Caki2 (cell line): ENCODE results near the gene RPAIN. TPM values are rescaled to one million over a fixed set of nuclear protein-coding genes. Genes with fewer than 3 reads are reported as not detected.
A peak's percentile ranks its signal among the peaks of the same experiment; 100 is the strongest.
"Not testable (repeated sequence)": the region's sequence is repeated elsewhere in the genome, so short reads cannot be mapped to it uniquely, and the experiment has no call there.

ENCODE experiments used
- DNase-seq: peaks from one replicate; pipeline ENCODE4 v3.0.0-alpha.2; 2015; ENCODE audit warnings: low read depth
- in situ Hi-C: cut with HindIII; loops from 2 replicates; pipeline ENCODE4 v1.10.0; 2016; ENCODE audit warnings: low sequenced_read_pairs, low pct_unique_long_range_greater_than_20kb, mixed read lengths
- total RNA-seq: library from RNA; depleted of rRNA; stranded (reverse); fragments of >200 nt; shearing (Covaris generic); gene quantifications from 2 replicates; pipeline ENCODE4 v1.2.3, GENCODE V29; 2014; ENCODE audit warnings: low replicate concordance

RPAIN gene
- total RNA-seq, 1 experiment from 2014 or later = 21.8 TPM

DNA sequence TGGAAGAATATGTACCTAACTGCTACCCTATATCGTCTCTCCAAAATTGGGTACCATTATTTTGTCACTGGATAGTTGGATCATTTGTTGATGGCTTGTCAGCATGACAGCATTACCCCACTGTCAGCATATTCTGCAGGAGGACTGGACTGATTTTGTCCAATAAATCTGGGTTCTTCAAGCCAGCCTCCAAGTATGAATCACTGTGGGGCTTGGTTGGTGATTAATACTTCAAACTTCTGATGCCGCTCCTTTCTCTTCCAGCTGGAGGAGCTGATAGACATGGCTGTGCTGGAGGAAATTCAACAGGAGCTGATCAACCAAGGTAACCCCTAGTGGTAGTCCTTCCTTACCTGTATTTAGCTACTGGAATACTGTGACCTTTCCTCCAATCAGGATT lies 2.5 kb downstream of the RPAIN start:
- peak; percentile 44 for DNase-seq
- in situ Hi-C loops = no loop called here

DNA sequence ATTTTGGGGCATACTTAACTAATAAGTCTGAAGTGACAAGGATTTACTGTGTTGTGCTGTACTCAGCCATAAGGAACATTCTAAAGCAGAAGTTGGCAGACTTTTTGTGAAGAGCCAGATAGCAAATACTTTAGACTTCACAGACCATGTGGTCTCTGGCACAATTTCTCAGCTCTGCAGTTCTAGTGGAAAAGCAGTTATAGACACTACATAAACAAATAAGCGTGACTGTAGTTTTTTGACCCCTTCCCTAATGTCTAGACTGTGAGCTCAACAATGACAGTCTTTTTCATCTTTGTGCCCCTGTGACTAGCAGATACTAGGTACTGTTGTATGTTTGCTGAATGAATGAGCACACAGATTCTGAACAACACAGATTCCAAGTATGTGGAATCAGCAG lies 4.9 kb downstream of the RPAIN start:
- DNase-seq = no peak
- in situ Hi-C loops = no loop called here

DNA sequence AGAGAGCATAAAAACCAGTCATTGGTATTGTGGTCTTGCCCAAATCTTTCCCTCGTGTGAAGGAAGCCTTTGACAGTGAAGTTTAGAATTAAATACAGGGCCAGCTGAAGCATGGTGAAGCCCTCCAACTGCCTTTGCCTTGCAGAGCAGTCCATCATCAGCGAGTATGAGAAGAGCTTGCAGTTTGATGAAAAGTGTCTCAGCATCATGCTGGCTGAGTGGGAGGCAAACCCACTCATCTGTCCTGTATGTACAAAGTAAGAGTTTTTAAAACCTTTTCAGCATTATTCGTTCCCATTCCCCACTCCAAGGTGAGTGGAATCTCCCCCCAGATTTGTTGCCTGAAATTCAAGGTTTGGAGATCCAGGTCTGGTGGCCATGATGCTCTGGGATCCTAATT lies 5.8 kb downstream of the RPAIN start:
- no peak for DNase-seq
- in situ Hi-C loops = no loop called here

- no peak for DNase-seq
Measured at GRCh38 chr17:5429191-5429887, 9.4 kb downstream of the RPAIN start.

GRCh38 chr17:5430413-5430999 lies 10.5 kb downstream of the RPAIN start:
- in situ Hi-C loops = no loop called here
- no peak for DNase-seq

More at GRCh38 chr17:5429191-5429887, 9.4 kb downstream of the RPAIN start:
- in situ Hi-C loops = no loop called here

DNA sequence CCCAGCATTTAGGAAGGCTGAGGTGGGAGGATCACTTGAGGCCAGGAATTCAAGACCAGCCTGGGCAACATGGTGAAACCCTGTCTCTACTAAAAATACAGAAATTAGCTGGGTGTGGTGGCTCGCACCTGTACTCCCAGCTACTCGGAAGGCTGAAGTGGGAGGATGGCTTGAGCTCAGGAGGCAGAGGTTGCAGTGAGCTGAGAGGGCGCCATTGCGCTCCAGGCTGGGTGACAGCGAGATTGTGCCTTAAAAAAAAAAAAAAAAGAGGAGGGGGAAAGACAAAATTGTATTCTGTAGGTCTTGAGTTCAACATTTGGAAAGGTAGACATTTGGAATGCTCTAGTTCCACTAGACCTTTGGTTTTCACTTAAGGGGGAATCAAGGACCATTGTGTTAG lies 11.3 kb downstream of the RPAIN start:
- DNase-seq, in situ Hi-C loops: not testable (repeated sequence)

- DNase-seq = no peak
- in situ Hi-C loops = no loop called here
Measured at GRCh38 chr17:5431949-5432556, 12.1 kb downstream of the RPAIN start.

GRCh38 chr17:5434984-5435383 lies 15.0 kb downstream of the RPAIN start:
- DNase-seq = no peak
- in situ Hi-C loops = no loop called here

DNA sequence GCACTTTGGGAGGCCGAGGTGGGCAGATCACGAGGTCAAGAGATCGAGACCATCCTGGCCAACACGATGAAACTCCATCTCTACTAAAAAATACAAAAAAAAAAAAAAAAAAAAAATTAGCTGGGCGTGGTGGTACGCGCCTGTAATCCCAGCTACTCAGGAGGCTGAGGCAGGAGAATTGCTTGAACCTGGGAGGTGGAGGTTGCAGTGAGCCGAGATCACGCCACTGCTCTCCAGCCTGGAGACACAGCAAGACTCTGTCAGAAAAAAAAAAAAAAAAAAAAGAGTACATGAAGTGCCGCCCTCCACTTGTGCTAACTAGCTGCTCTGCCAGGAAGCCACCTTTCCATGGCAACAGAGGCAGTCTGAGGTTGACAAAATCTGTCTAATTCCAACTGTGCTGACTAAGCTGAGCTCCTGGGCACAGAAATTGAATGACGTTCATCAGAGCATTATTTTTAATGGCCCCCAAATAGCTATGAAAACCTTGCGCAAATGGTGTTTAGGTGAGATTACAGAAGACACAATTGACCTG lies 15.9 kb downstream of the RPAIN start:
- in situ Hi-C loops, DNase-seq: not testable (repeated sequence)

DNA sequence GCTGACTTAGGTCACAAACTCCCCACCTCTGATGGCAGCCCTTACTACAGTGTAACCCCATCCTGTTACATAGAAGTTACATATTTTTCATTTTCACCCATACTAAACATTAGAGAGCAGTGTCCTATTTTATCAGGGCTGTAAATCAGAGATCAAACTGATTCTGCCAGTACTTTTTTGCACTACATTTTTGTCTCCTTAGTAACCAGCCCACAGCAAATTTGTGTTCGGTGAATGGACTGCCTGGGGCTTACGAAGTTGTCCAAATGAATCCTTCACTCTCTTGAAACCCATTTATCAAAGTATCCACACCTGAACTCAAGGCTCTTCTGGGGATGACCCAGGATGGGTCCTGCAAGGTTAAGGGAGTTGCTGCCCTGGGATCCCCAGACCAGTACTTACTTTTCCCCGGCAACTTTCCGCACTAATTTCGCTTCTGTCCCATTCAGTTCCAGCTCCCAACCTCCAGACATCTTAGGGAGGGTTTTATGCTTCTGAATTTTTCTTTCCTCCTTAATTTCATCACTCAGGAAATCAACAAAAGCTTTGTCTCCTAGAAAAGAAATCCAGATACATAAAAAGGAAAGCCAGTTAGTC lies 17.8 kb downstream of the RPAIN start:
- in situ Hi-C loops = no loop called here
- no peak for DNase-seq

- in situ Hi-C loops = no loop called here
- DNase-seq = peak; percentile 80
Measured at GRCh38 chr17:5438716-5439445, 18.9 kb downstream of the RPAIN start, which contains the start of gene C1QBP. Gene C1QBP, minus strand, starts transcription at chr17:5439155. Its CDS starts 82 bp downstream, at chr17:5439073.

DNA sequence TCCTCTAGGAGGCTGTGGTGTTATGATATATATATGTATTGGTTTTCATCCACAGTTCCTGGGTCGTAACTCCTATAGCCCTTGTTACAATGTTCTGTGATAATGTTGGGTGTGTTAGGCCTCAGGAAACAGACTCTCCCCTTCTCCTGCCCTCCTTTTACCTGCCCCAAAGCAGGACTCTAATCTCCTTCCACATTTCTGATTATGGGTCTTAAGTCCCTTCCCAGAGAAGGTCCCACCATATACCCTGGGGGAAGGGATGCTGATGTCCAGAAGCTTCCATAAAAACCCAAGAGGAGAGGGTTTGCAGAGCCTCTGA lies 19.4 kb downstream of the RPAIN start:
- in situ Hi-C loops = no loop called here
- DNase-seq = no peak

DNA sequence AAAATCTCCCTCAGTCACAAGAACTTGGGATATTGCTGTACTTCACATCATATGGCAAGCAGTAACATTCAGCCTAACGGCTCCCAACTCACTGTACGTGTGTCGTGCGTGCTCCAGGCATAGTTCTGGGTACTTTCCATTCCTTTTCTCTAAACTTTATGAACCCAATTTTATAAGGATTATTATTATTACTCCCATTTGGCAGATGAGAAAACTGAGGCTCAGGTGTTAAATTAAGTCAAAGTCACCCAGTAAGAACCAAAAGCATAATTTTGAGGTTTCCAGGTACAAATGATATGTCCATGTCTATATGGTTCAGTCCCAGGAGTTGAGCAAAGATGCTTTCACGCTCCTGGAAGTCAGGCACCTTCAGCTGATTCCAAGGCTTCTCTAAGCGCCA lies 23.7 kb downstream of the RPAIN start:
- DNase-seq = no peak
- in situ Hi-C loops = no loop called here

DNA sequence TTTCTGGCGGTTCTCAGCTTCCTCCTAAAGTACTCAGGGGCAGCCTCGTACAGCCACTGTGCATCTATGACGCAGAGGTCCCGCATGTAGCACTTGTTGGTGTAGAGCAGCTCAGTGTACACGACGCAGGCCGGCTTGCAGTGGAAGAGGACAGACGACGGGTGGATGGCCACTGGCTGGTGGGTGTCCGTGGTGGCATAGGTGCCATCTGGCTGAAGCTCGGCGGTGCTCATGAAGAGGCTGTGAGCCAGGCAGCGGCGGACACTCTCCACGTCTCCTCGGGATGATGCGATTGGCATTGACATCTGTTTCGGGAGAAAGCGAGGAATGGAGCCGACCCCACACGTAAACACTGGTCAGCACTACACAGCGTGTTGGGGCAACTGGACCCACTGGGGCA lies 24.2 kb downstream of the RPAIN start:
- no peak for DNase-seq
- in situ Hi-C loops = no loop called here

DNA sequence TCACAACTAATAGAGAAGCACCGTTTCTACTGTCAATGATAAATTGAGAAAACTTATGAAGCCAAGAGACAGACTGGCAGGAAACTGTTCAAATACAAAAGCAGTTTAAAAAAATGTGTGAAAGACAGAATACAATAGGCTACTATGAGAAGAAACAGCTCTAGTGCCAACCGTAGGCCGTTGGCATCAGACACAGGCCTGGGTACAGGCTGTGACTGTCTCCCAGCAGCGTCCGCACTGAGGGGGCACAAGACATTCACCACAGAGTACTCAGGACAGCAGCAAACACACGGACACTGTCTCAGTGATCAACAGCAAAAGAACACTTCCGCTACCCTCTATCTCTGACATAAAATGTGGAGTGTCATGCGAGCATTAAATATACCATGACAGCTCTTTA lies 26.8 kb downstream of the RPAIN start:
- no peak for DNase-seq
- in situ Hi-C loops = no loop called here

GRCh38 chr17:5464717-5465507 lies 44.9 kb downstream of the RPAIN start:
- in situ Hi-C loops = no loop called here
- no peak for DNase-seq

- in situ Hi-C loops = no loop called here
- no peak for DNase-seq
Measured at GRCh38 chr17:5466295-5466694, 46.3 kb downstream of the RPAIN start.

DNA sequence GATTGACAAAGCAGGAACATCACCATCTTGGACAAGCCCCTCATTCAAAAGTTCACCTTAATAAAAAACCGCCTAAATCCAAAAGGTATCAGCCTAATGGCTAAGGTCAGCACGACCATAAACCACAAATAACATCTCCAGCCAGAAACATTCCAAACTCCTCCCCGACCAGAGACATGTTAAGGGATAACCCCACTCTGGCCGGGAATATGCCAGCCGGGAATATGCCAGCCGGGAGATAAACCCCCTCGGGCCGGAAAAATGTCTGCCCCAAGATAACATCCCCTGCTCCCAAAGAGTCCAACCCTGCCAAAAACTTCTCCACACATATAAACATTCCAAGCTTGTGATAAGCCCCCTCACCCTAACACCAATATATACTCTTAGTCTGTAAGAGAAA lies 47.4 kb downstream of the RPAIN start:
- in situ Hi-C loops = no loop called here
- DNase-seq = no peak
